Osteocyte (in vitro differentiated cells): ENCODE results near the gene WDR81. TPM values are rescaled to one million over a fixed set of nuclear protein-coding genes. Genes with fewer than 3 reads are reported as not detected.
"Not testable (repeated sequence)": the region's sequence is repeated elsewhere in the genome, so short reads cannot be mapped to it uniquely, and the experiment has no call there.

ENCODE experiments used
- DNase-seq: peaks from one replicate; pipeline ENCODE4 v3.0.0; 2021; ENCODE audit warnings: mixed read lengths; ENCODE audit not compliant: unreplicated experiment; ENCODE audit errors: extremely low spot score
- H3K27ac Mint-ChIP-seq: one replicate; pipeline ENCODE4 v1.8.0; 2021; ENCODE audit warnings: mild to moderate bottlenecking, mixed read lengths; ENCODE audit not compliant: unreplicated experiment
- H3K27me3 Mint-ChIP-seq: one replicate; pipeline ENCODE4 v1.8.0; 2021; ENCODE audit warnings: mixed read lengths; ENCODE audit not compliant: unreplicated experiment
- H3K36me3 Mint-ChIP-seq: one replicate; pipeline ENCODE4 v1.8.0; 2021; ENCODE audit warnings: mixed read lengths; ENCODE audit not compliant: unreplicated experiment
- H3K4me1 Mint-ChIP-seq: one replicate; pipeline ENCODE4 v1.8.0; 2021; ENCODE audit warnings: mixed read lengths; ENCODE audit not compliant: unreplicated experiment
- H3K4me3 Mint-ChIP-seq: one replicate; pipeline ENCODE4 v1.8.0; 2021; ENCODE audit warnings: mild to moderate bottlenecking, moderate library complexity, mixed read lengths; ENCODE audit not compliant: unreplicated experiment
- H3K9me3 Mint-ChIP-seq: one replicate; pipeline ENCODE4 v1.8.0; 2021; ENCODE audit warnings: mixed read lengths; ENCODE audit not compliant: unreplicated experiment
- CTCF ChIP-seq: fragments of 200-600 bp; sonication (generic); IDR thresholded peaks from 2 replicates; pipeline ENCODE4 v1.5.0; 2021; ENCODE audit warnings: antibody characterized with exemption, mild to moderate bottlenecking, moderate library complexity
- total RNA-seq: library from RNA; stranded (reverse); gene quantifications from 2 replicates; pipeline ENCODE4 v1.2.1, GENCODE V29; 2021

Gene WDR81
- total RNA-seq, 1 donor from 2014 or later: 33.3 TPM

GRCh38 chr17:1766382-1767135 is 42.1 kb downstream of the WDR81 start:
- Mint-ChIP-seq H3K27me3 (no peaks in the 10 kb centered on the region), H3K4me3 (no peak overlapping the region), H3K9me3 (no peaks in the 10 kb centered on the region), H3K4me1 (peaks cover 51% of the 10 kb centered on the region), H3K27ac (no peak overlapping the region), H3K36me3 (peaks cover 5% of the 10 kb centered on the region)
- TF ChIP-seq CTCF: no peak
- no peak for DNase-seq

GRCh38 chr17:1767358-1767757 is 42.9 kb downstream of the WDR81 start:
- TF ChIP-seq CTCF: no peak
- H3K4me1 Mint-ChIP-seq: peaks cover 43% of the 10 kb centered on the region
- no peak overlapping the region for H3K4me3 Mint-ChIP-seq
- no peaks in the 10 kb centered on the region for H3K9me3 Mint-ChIP-seq
- no peak overlapping the region for H3K27ac Mint-ChIP-seq
- H3K36me3 Mint-ChIP-seq: peaks cover 5% of the 10 kb centered on the region
- H3K27me3 Mint-ChIP-seq: no peaks in the 10 kb centered on the region
- DNase-seq: no peak

DNA sequence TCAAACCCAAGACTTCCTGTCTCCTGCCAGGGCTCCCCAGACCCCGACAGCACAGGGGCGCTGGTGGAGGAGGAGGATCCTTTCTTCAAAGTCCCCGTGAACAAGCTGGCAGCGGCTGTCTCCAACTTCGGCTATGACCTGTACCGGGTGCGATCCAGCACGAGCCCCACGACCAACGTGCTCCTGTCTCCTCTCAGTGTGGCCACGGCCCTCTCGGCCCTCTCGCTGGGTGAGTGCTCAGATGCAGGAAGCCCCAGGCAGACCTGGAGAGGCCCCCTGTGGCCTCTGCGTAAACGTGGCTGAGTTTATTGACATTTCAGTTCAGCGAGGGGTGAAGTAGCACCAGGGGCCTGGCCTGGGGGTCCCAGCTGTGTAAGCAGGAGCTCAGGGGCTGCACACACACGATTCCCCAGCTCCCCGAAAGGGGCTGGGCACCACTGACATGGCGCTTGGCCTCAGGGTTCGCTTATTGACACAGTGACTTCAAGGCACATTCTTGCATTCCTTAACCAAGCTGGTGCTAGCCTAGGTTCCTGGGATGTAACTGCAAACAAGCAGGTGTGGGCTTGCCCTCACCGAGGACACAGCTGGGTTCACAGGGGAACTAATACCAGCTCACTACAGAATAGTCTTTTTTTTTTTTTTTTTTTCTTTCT is 45.4 kb downstream of the WDR81 start:
- Mint-ChIP-seq H3K4me1 (peaks cover 19% of the 10 kb centered on the region), H3K27ac (peak overlapping the region; percentile 68), H3K4me3 (no peak overlapping the region), H3K27me3 (no peaks in the 10 kb centered on the region), H3K9me3 (no peaks in the 10 kb centered on the region), H3K36me3 (peaks cover 13% of the 10 kb centered on the region)
- DNase-seq: no peak
- TF ChIP-seq CTCF: no peak

- H3K9me3 Mint-ChIP-seq, H3K27ac Mint-ChIP-seq, H3K4me3 Mint-ChIP-seq, H3K27me3 Mint-ChIP-seq, DNase-seq: not testable (repeated sequence)
- H3K4me1 Mint-ChIP-seq: peaks cover 16% of the 10 kb centered on the region
- peaks cover 33% of the 10 kb centered on the region for H3K36me3 Mint-ChIP-seq
Measured at GRCh38 chr17:1773000-1773695, 48.6 kb downstream of the WDR81 start.

DNA sequence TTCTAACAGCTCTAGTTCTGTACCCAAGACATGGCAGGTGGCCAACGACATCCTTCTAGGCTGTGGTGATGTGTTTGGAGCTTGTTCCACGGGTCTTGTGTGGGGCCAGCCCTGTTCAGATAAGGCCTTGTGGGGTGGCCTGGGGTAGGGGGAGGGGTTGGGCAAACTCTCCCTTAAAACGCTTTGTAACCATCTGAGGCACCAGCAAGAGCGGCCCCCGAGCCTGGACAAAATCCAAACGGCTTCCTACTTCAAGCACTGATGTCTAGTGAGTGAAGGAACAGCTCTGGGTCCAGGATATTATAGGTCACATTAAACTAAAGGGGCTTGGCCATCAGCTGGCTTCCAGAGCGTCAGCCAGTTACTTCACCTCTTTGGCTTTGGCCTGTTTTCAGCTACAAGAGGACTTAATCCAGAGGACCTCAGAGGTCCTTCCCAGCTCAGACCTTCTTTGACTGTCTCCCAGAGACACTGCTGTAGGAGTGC is 49.2 kb downstream of the WDR81 start:
- TF ChIP-seq CTCF: no peak
- Mint-ChIP-seq H3K36me3 (peaks cover 36% of the 10 kb centered on the region), H3K9me3 (no peaks in the 10 kb centered on the region), H3K27ac (no peak overlapping the region), H3K27me3 (no peaks in the 10 kb centered on the region), H3K4me1 (peaks cover 21% of the 10 kb centered on the region), H3K4me3 (no peak overlapping the region)
- DNase-seq: no peak
